ENCODE measurements around the gene DLK1. TPM values are rescaled to one million over a fixed set of nuclear protein-coding genes. Genes with fewer than 3 reads are reported as not detected.

Gene DLK1
- polyA plus RNA-seq, 1 experiment, result 0.12 TPM

DNA sequence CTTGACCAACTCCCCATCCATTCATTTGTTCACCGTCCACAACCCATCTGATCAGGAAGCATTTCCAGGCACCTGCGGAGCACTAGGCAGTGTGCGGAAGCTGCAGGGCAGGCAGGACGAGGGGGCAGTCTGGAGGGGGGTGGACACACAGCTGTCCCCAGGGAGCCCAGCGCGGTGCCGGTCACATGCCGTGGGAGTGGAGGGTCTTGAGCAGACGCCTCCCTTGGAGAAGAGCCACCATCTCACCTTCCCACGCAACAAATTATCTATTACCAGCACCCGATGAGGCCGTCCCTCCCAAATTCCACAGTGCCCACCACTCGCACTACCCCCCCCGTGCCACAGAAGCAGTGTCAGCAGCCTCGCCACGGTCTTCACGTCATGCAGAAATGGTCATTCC lies 10.8 kb downstream of the DLK1 start:
- Histone ChIP-seq H3K27me3 (ENCODE audit: control insufficient read depth, insufficient read depth, low read length) (peaks cover 15% of the 10 kb centered on the region), H3K9me3 (ENCODE audit: control insufficient read depth, insufficient read depth, low read length) (peaks cover 4% of the 10 kb centered on the region), H3K4me3 (ENCODE audit: low read depth, low read length) (no peak overlapping the region), H3K27ac (ENCODE audit: low read depth, low read length) (no peak overlapping the region)
- ChIA-PET CTCF (no interaction called here), POLR2A (no interaction called here)
- TF ChIP-seq, protein P1, sequence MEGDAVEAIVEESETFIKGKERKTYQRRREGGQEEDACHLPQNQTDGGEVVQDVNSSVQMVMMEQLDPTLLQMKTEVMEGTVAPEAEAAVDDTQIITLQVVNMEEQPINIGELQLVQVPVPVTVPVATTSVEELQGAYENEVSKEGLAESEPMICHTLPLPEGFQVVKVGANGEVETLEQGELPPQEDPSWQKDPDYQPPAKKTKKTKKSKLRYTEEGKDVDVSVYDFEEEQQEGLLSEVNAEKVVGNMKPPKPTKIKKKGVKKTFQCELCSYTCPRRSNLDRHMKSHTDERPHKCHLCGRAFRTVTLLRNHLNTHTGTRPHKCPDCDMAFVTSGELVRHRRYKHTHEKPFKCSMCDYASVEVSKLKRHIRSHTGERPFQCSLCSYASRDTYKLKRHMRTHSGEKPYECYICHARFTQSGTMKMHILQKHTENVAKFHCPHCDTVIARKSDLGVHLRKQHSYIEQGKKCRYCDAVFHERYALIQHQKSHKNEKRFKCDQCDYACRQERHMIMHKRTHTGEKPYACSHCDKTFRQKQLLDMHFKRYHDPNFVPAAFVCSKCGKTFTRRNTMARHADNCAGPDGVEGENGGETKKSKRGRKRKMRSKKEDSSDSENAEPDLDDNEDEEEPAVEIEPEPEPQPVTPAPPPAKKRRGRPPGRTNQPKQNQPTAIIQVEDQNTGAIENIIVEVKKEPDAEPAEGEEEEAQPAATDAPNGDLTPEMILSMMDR (IDR thresholded peaks at IDR 0.05; ENCODE audit: low read depth, low read length), result no peak
- no peak for DNase-seq (ENCODE audit: low read depth, low spot score)

DNA sequence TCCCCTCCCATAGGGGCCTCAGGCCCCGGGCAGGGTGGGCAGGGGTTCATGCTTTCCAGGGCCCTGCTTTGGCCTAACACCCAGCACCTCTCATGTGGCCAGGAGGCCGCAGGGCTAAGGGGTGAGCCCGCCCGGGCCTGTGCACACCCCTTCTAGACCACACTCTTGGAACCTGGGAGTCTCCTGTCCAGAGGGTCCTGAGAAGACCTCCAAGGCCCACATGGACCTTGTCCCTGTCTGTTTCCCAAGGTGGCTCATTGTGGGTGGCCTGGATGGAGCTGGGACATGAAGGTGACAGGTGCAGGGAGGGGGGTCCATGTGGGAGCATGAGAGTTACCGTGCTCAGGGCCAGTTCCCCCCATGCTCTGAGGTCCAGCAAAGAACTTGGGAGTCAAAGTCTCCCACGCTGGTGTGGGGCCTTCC lies 11.6 kb downstream of the DLK1 start:
- no peak overlapping the region for H3K27ac ChIP-seq (ENCODE audit: low read depth, low read length)
- POLR2A ChIA-PET, result no interaction called here
- no peak for DNase-seq (ENCODE audit: low read depth, low spot score)
- TF ChIP-seq, protein P1 (IDR thresholded peaks at IDR 0.05; ENCODE audit: low read depth, low read length), result no peak
- H3K27me3 ChIP-seq (ENCODE audit: control insufficient read depth, insufficient read depth, low read length), result peaks cover 11% of the 10 kb centered on the region
- H3K4me3 ChIP-seq (ENCODE audit: low read depth, low read length), result no peak overlapping the region
- H3K9me3 ChIP-seq (ENCODE audit: control insufficient read depth, insufficient read depth, low read length), result peaks cover 4% of the 10 kb centered on the region
- CTCF ChIA-PET, result no interaction called here

DNA sequence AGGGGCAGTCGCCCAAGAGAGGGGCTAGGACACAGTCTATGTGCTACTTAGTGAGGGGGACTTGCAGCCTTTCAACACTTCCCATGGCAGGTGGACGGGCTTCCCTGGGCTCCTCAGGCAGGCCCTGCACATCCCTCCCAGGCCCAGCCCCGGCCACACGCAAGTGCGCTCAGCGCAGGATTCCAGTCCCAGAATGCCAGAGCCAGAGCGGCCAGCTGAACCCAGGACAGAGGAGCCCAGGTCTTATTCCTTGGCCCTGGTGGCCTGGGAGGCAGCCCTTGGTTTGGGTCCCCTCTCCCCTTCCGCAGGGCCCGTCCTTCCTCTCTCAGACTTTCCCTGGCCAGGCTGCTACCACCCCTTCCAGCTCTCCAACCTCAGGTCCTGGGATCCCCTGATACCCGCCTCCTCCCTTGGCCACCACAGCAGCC lies 12.0 kb downstream of the DLK1 start:
- ChIA-PET POLR2A (no interaction called here), CTCF (no interaction called here)

DNA sequence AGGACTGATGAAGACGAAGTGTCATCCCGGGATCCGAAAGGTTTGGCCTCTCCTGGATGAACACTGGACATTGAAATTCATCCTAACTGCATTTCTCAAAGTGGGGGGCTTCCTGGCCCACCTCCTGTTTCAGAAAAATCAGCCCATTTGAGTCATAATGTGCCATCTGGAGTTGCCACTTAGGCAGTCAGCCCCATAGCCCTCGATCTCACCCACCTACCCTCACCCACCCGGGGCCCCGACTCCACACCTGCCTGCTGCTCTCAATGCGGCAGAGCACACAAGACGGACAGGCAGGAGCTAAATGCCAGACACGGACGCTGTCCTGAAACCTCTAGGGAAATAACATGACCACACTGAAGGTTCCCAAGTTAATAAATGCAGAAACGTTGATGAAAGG lies 12.6 kb downstream of the DLK1 start:
- Histone ChIP-seq H3K27me3 (ENCODE audit: control insufficient read depth, insufficient read depth, low read length) (peaks cover 11% of the 10 kb centered on the region), H3K9me3 (ENCODE audit: control insufficient read depth, insufficient read depth, low read length) (peaks cover 4% of the 10 kb centered on the region), H3K4me3 (ENCODE audit: low read depth, low read length) (no peak overlapping the region), H3K27ac (ENCODE audit: low read depth, low read length) (no peak overlapping the region)
- POLR2A ChIA-PET, result no interaction called here
- CTCF ChIA-PET, result no interaction called here
- TF ChIP-seq, protein P1 (IDR thresholded peaks at IDR 0.05; ENCODE audit: low read depth, low read length), result no peak
- no peak for DNase-seq (ENCODE audit: low read depth, low spot score)

More for the DNA sequence above, 12.0 kb downstream of the DLK1 start:
- Histone ChIP-seq H3K4me3 (ENCODE audit: low read depth, low read length) (no peak overlapping the region), H3K27ac (ENCODE audit: low read depth, low read length) (no peak overlapping the region), H3K9me3 (ENCODE audit: control insufficient read depth, insufficient read depth, low read length) (peaks cover 4% of the 10 kb centered on the region), H3K27me3 (ENCODE audit: control insufficient read depth, insufficient read depth, low read length) (peaks cover 11% of the 10 kb centered on the region)
- DNase-seq (ENCODE audit: low read depth, low spot score), result no peak
- TF ChIP-seq, protein P1 (IDR thresholded peaks at IDR 0.05; ENCODE audit: low read depth, low read length), result no peak

DNA sequence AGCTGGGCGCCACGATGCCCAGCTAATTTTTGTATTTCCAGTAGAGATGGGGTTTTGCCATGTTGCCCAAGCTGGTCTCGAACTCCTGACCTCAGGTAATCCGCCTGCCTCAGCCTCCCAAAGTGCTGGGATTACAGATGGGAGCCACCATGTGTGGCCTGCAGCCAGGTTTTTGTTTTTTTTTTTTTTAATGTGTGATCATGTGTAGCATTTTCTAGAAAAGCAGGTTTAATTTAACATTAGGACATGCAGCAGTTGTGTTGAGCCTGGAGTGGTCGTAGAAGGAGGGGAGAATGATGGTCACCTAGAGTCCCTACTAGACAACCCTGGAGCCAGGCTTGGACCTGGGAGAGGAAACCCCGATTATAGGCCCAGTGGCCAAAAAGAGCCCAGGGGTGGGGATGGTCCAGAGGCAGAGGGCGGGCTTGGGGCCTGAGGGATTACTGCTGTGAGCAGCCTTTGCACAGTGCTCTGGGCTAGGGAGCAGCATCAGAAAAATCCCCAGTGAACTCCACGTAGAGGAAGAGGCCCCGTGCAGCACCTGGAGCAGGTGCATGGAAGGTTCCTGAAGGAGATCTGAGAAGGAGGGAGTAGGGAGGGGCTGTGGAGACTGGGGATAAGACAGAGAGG lies 13.6 kb downstream of the DLK1 start:
- TF ChIP-seq, protein P1 (IDR thresholded peaks at IDR 0.05; ENCODE audit: low read depth, low read length), result no peak
- POLR2A ChIA-PET, result no interaction called here

More for the DNA sequence above, 13.6 kb downstream of the DLK1 start:
- H3K4me3 ChIP-seq (ENCODE audit: low read depth, low read length), result no peak overlapping the region
- H3K27me3 ChIP-seq (ENCODE audit: control insufficient read depth, insufficient read depth, low read length), result peaks cover 14% of the 10 kb centered on the region
- peaks cover 4% of the 10 kb centered on the region for H3K9me3 ChIP-seq (ENCODE audit: control insufficient read depth, insufficient read depth, low read length)
- CTCF ChIA-PET, result no interaction called here
- DNase-seq (ENCODE audit: low read depth, low spot score), result no peak
- H3K27ac ChIP-seq (ENCODE audit: low read depth, low read length), result no peak overlapping the region
